VCaP (cell line): Measurements from ENCODE around the gene AKR7A2.

Experiments used
- H3K27ac ChIP-seq: fragments of 450-650 bp; 2 replicates; pipeline ENCODE4 v1.5.1; 2017
- CTCF ChIP-seq: fragments of 450-650 bp; conservative IDR thresholded peaks from 2 replicates; pipeline ENCODE4 v1.5.1; 2017; ENCODE audit warnings: mild to moderate bottlenecking, moderate library complexity

The AKR7A2 gene

GRCh38 chr1:19342894-19343616 is 31.1 kb upstream of the AKR7A2 start:
- H3K27ac ChIP-seq, result no peak overlapping the region
- TF ChIP-seq CTCF, result no peak

GRCh38 chr1:19342062-19342750 is 30.3 kb upstream of the AKR7A2 start:
- no peak for TF ChIP-seq CTCF
- H3K27ac ChIP-seq, result no peak overlapping the region

- no peak overlapping the region for H3K27ac ChIP-seq
- peak; percentile 83 for TF ChIP-seq CTCF
Observed at GRCh38 chr1:19341201-19342061, 29.5 kb upstream of the AKR7A2 start.

- H3K27ac ChIP-seq, result no peak overlapping the region
- no peak for TF ChIP-seq CTCF
Observed at GRCh38 chr1:19340387-19340937, 28.5 kb upstream of the AKR7A2 start.

GRCh38 chr1:19339214-19339861 is 27.4 kb upstream of the AKR7A2 start:
- H3K27ac ChIP-seq, result no peak overlapping the region
- TF ChIP-seq CTCF, result no peak

GRCh38 chr1:19338323-19338762 is 26.4 kb upstream of the AKR7A2 start:
- H3K27ac ChIP-seq, result no peak overlapping the region
- TF ChIP-seq CTCF, result no peak
